ENCODE measurements around the gene MST1. TPM values are rescaled to one million over a fixed set of nuclear protein-coding genes. Genes with fewer than 3 reads are reported as not detected.

Gene MST1
- total RNA-seq, 1 donor from 2014 or later = 10.8 TPM

- intact Hi-C loops (cut with DNase I) = no loop called here
- TF ChIP-seq POLR2A (IDR thresholded peaks at IDR 0.05) (no peak), CTCF (IDR thresholded peaks at IDR 0.05) (no peak), POLR2AphosphoS5 (IDR thresholded peaks at IDR 0.05; ENCODE audit: insufficient read depth in 1 of 2, low read depth in 1 of 2) (no peak)
- Histone ChIP-seq H3K27ac (no peak overlapping the region), H3K9me3 (no peaks in the 10 kb centered on the region), H3K27me3 (no peaks in the 10 kb centered on the region), H3K36me3 (peaks cover 0 to 13% of the 10 kb centered on the region in 2 donors), H3K4me1 (peaks cover 20% of the 10 kb centered on the region), H3K4me3 (no peak overlapping the region)
- peak in 1 of 2 donors; percentile 85 for DNase-seq (ENCODE audit: extremely low spot score in 2 of 2)
These were observed 27.5 kb upstream of the MST1 start for GRCh38 chr3:49716691-49717210.

GRCh38 chr3:49716169-49716568, 26.9 kb upstream of the MST1 start:
- H3K9me3 ChIP-seq = no peaks in the 10 kb centered on the region
- H3K4me1 ChIP-seq = peaks cover 20% of the 10 kb centered on the region
- intact Hi-C loops (cut with DNase I) = no loop called here
- H3K4me3 ChIP-seq = no peak overlapping the region
- H3K27me3 ChIP-seq = no peaks in the 10 kb centered on the region
- peaks cover 0 to 13% of the 10 kb centered on the region in 2 donors for H3K36me3 ChIP-seq
- TF ChIP-seq CTCF (IDR thresholded peaks at IDR 0.05) (no peak), POLR2AphosphoS5 (IDR thresholded peaks at IDR 0.05; ENCODE audit: insufficient read depth in 1 of 2, low read depth in 1 of 2) (no peak), POLR2A (IDR thresholded peaks at IDR 0.05) (no peak)
- no peak overlapping the region for H3K27ac ChIP-seq
- DNase-seq (ENCODE audit: extremely low spot score in 2 of 2) = no peak

GRCh38 chr3:49715611-49716121, 26.4 kb upstream of the MST1 start:
- Histone ChIP-seq H3K36me3 (peaks cover 0 to 8% of the 10 kb centered on the region in 2 donors), H3K27me3 (no peaks in the 10 kb centered on the region)

GRCh38 chr3:49714728-49715550, 25.7 kb upstream of the MST1 start:
- intact Hi-C loops (cut with DNase I) = no loop called here
- peaks cover 0 to 7% of the 10 kb centered on the region in 2 donors for H3K36me3 ChIP-seq
- peaks cover 15% of the 10 kb centered on the region for H3K4me1 ChIP-seq

More at GRCh38 chr3:49715611-49716121, 26.4 kb upstream of the MST1 start:
- Histone ChIP-seq H3K9me3 (no peaks in the 10 kb centered on the region), H3K4me3 (no peak overlapping the region), H3K4me1 (peaks cover 20% of the 10 kb centered on the region), H3K27ac (no peak overlapping the region)
- intact Hi-C loops (cut with DNase I) = no loop called here
- DNase-seq (ENCODE audit: extremely low spot score in 2 of 2) = no peak
- TF ChIP-seq CTCF (IDR thresholded peaks at IDR 0.05) = no peak
- TF ChIP-seq POLR2AphosphoS5 (IDR thresholded peaks at IDR 0.05; ENCODE audit: insufficient read depth in 1 of 2, low read depth in 1 of 2) = no peak
- no peak for TF ChIP-seq POLR2A (IDR thresholded peaks at IDR 0.05)

More at GRCh38 chr3:49714728-49715550, 25.7 kb upstream of the MST1 start:
- Histone ChIP-seq H3K27ac (no peak overlapping the region), H3K27me3 (no peaks in the 10 kb centered on the region), H3K9me3 (no peaks in the 10 kb centered on the region), H3K4me3 (no peak overlapping the region)
- DNase-seq (ENCODE audit: extremely low spot score in 2 of 2) = no peak
- TF ChIP-seq POLR2AphosphoS5 (IDR thresholded peaks at IDR 0.05; ENCODE audit: insufficient read depth in 1 of 2, low read depth in 1 of 2) (no peak), POLR2A (IDR thresholded peaks at IDR 0.05) (no peak), CTCF (IDR thresholded peaks at IDR 0.05) (no peak)
